HCT116 (cell line): ENCODE results near the gene KLF6. TPM values are rescaled to one million over a fixed set of nuclear protein-coding genes. Genes with fewer than 3 reads are reported as not detected.

Experiments used
- ATF3 ChIP-seq: IDR thresholded peaks from 2 replicates; pipeline ENCODE4 v1.6.1; 2012
- CBX3 ChIP-seq: IDR thresholded peaks from 2 replicates; pipeline ENCODE4 v1.6.1; 2012; ENCODE audit warnings: low read depth
- CEBPB ChIP-seq: IDR thresholded peaks from 2 replicates; pipeline ENCODE4 v1.6.1; 2012; ENCODE audit warnings: low read depth
- EGR1 ChIP-seq: IDR thresholded peaks from 2 replicates; pipeline ENCODE4 v1.6.1; 2012; ENCODE audit warnings: low read depth
- EZH2phosphoT487 ChIP-seq: fragments of 200-600 bp; IDR thresholded peaks from 2 replicates; pipeline ENCODE4 v1.6.1; 2018; ENCODE audit warnings: antibody characterized with exemption, borderline replicate concordance
- JUND ChIP-seq: IDR thresholded peaks from 2 replicates; pipeline ENCODE4 v1.6.1; 2012
- POLR2A ChIP-seq: IDR thresholded peaks from 2 replicates; pipeline ENCODE4 v1.7.0; 2011; ENCODE audit warnings: borderline replicate concordance; ENCODE audit not compliant: insufficient read depth, insufficient read length; ENCODE audit errors: extremely low read depth
- SIN3A ChIP-seq: IDR thresholded peaks from 2 replicates; pipeline ENCODE4 v1.6.1; 2012; ENCODE audit warnings: low read depth
- TCF7L2 ChIP-seq: IDR thresholded peaks from 2 replicates; pipeline ENCODE4 v1.7.0; 2011; ENCODE audit warnings: borderline replicate concordance, inconsistent platforms; ENCODE audit not compliant: insufficient read depth, insufficient read length; ENCODE audit errors: extremely low read depth
- ZNF274 ChIP-seq: fragments of 200-500 bp; sonication (Bioruptor generic); IDR thresholded peaks from 2 replicates; pipeline ENCODE4 v1.6.1; 2014; ENCODE audit warnings: mild to moderate bottlenecking, low read depth, low read length, inconsistent platforms
- total RNA-seq: library from RNA; stranded (reverse); gene quantifications from one replicate; pipeline ENCODE4 v1.2.1, GENCODE V29; 2021; ENCODE audit not compliant: unreplicated experiment
- TF ChIP-seq, protein P1 (sequence below): IDR thresholded peaks from 2 replicates; pipeline ENCODE4 v1.6.1; 2012; ENCODE audit warnings: low read depth

Gene KLF6
- total RNA-seq, 1 experiment from 2014 or later: 82.2 TPM

DNA sequence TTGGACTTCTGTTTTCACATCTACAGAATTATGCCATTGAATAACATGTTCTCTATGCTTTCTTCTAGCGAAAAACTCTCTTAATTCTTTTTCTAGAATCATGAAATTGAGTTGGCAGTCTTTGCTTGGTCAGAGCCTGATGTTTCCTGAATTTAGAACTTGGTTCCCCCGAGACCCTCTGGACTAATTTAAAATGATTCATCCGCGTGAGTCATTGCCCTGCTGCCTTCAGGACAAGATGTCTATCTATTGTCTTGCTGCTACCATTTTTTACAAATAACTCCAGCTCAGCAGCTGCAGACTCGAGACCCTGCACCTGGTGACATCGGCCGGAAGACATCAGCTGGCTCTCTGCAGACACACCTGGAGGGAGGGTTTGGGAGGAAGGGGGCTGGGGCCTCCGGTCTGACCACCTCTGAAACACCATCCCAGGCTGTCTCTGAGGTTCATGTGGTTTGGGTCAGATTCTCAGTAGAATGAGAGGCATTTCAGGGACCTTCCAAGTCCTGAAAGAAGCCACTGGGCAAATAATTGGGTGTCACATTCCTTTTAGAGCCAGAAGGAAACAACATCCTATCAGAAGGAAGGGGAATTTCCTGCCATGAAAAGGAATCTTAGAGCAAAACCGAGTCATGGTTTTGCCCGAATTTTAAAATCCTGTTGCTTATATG is 20.9 kb upstream of the KLF6 start (continued):
- TF ChIP-seq EZH2phosphoT487: no peak
- TF ChIP-seq CEBPB: no peak
- no peak for TF ChIP-seq ZNF274
- TF ChIP-seq CBX3: peak; percentile 23; the same call in 1 of the 2 replicates
- no peak for TF ChIP-seq POLR2A
- no peak for TF ChIP-seq ATF3
- no peak for TF ChIP-seq TCF7L2
- TF ChIP-seq JUND: peak; percentile 78
- TF ChIP-seq, protein P1, sequence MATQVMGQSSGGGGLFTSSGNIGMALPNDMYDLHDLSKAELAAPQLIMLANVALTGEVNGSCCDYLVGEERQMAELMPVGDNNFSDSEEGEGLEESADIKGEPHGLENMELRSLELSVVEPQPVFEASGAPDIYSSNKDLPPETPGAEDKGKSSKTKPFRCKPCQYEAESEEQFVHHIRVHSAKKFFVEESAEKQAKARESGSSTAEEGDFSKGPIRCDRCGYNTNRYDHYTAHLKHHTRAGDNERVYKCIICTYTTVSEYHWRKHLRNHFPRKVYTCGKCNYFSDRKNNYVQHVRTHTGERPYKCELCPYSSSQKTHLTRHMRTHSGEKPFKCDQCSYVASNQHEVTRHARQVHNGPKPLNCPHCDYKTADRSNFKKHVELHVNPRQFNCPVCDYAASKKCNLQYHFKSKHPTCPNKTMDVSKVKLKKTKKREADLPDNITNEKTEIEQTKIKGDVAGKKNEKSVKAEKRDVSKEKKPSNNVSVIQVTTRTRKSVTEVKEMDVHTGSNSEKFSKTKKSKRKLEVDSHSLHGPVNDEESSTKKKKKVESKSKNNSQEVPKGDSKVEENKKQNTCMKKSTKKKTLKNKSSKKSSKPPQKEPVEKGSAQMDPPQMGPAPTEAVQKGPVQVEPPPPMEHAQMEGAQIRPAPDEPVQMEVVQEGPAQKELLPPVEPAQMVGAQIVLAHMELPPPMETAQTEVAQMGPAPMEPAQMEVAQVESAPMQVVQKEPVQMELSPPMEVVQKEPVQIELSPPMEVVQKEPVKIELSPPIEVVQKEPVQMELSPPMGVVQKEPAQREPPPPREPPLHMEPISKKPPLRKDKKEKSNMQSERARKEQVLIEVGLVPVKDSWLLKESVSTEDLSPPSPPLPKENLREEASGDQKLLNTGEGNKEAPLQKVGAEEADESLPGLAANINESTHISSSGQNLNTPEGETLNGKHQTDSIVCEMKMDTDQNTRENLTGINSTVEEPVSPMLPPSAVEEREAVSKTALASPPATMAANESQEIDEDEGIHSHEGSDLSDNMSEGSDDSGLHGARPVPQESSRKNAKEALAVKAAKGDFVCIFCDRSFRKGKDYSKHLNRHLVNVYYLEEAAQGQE: no peak
- no peak for TF ChIP-seq EGR1
- no peak for TF ChIP-seq SIN3A
